K562 (cell line): ENCODE results near the gene TOX2. TPM values are rescaled to one million over a fixed set of nuclear protein-coding genes. Genes with fewer than 3 reads are reported as not detected.

Source experiments
- ATAC-seq: fragments of 200-7000 bp; cut with Tn5 transposase; 3 replicates; pipeline ENCODE4 v1.9.1; 2020; ENCODE audit warnings: moderate library complexity
- BruUV-seq: library from RNA; stranded (reverse); fragments of 400-500 nt; replicated peaks from 2 replicates; lab custom pipeline; 2021; lab: Mats Ljungman, UMichigan
- CTCF ChIA-PET: fragments of 300-600 bp; formaldehyde crosslinking; extraction: SDS; loops from one replicate; lab custom pipeline; 2021; ENCODE audit warnings: low intra/inter-chr PET ratio; lab: Yijun Ruan, JAX
- POLR2A ChIA-PET: fragments of 300-600, 350-650 bp; sonication (Branson Sonifier 250); formaldehyde crosslinking; extraction: SDS; loops from one replicate; lab custom pipeline; 2021; ENCODE audit warnings: antibody characterized with exemption, inconsistent platforms; lab: Yijun Ruan, JAX
- DNase-seq, 4 experiments: peaks; one replicate each; pipeline versions ENCODE4 v3.0.0 to v3.0.0-alpha.2; 2011 to 2018; ENCODE audit warnings: low spot score in 3 of 4, mixed read lengths in 3 of 4; ENCODE audit errors: extremely low read depth in 1 of 4
- FAIRE-seq: peaks from 2 replicates; lab custom pipeline; 2011; peaks lifted over from hg19 to GRCh38; lab: Jason Lieb, UNC
- H2AFZ ChIP-seq: 2 replicates; pipeline ENCODE4 v1.6.0; 2011; ENCODE audit warnings: low read depth, low read length, control low read depth, inconsistent platforms
- H3K27ac ChIP-seq: fragments of 200-600 bp; 3 replicates; pipeline ENCODE4 v1.8.0; 2011; ENCODE audit warnings: low read depth, mild to moderate bottlenecking, control low read depth, inconsistent platforms, low read length, moderate library complexity, mixed read lengths; ENCODE audit errors: extremely low read depth
- H3K27me3 ChIP-seq, 2 experiments: fragments of 300-600 bp in 1 of 2; 2 replicates in 1 of 2; 3 replicates in 1 of 2; pipeline versions ENCODE4 v1.6.0 to v1.8.0; 2011; ENCODE audit warnings: inconsistent platforms in 2 of 2, low read length in 2 of 2, mild to moderate bottlenecking in 1 of 2, mixed read lengths in 1 of 2, moderate library complexity in 1 of 2; ENCODE audit not compliant: control insufficient read depth in 2 of 2, insufficient read depth in 2 of 2
- H3K36me3 ChIP-seq: fragments of 300-600 bp; 3 replicates; pipeline ENCODE4 v1.8.0; 2011; ENCODE audit warnings: mild to moderate bottlenecking, low read length, inconsistent platforms; ENCODE audit not compliant: control insufficient read depth, insufficient read depth
- H3K4me1 ChIP-seq, 2 experiments: fragments of 200-600 bp in 1 of 2; replicated peaks in 1 of 2; 2 replicates in 1 of 2; 3 replicates in 1 of 2; pipeline versions ENCODE4 v1.5.1 to v1.8.0; 2011; ENCODE audit warnings: inconsistent platforms in 2 of 2, low read length in 2 of 2, mild to moderate bottlenecking in 1 of 2, mixed read lengths in 1 of 2, moderate library complexity in 1 of 2; ENCODE audit not compliant: control insufficient read depth in 2 of 2, insufficient read depth in 2 of 2
- H3K4me2 ChIP-seq: 2 replicates; pipeline ENCODE4 v1.6.1; 2011; ENCODE audit warnings: low read length, control low read depth, inconsistent platforms, mixed read lengths; ENCODE audit not compliant: insufficient read depth
- H3K4me3 ChIP-seq: fragments of 200-600 bp; sonication (generic), shearing (Covaris generic); 2 replicates; pipeline ENCODE4 v1.5.1; 2016; ENCODE audit warnings: control low read depth, inconsistent platforms
- H3K79me2 ChIP-seq: fragments of 200-600 bp; 3 replicates; pipeline ENCODE4 v1.8.0; 2011; ENCODE audit warnings: low read length, inconsistent platforms; ENCODE audit not compliant: control insufficient read depth, insufficient read depth
- H3K9ac ChIP-seq, 2 experiments: 2 replicates each; pipeline versions ENCODE4 v1.6.0 to v1.6.1; 2011; ENCODE audit warnings: low read depth in 2 of 2, low read length in 2 of 2, control low read depth in 1 of 2, inconsistent platforms in 1 of 2, mild to moderate bottlenecking in 1 of 2, mixed read lengths in 1 of 2; ENCODE audit not compliant: insufficient read depth in 1 of 2
- H3K9me1 ChIP-seq: one replicate; pipeline ENCODE4 v1.6.0; 2011; ENCODE audit warnings: inconsistent platforms, mild to moderate bottlenecking, low read length, moderate library complexity; ENCODE audit not compliant: control insufficient read depth, insufficient read depth
- H3K9me3 ChIP-seq: replicated peaks from 2 replicates; pipeline ENCODE4 v1.5.1; 2011; ENCODE audit warnings: low read depth, low read length, inconsistent platforms; ENCODE audit not compliant: control insufficient read depth, insufficient read depth
- H4K20me1 ChIP-seq: replicated peaks from 2 replicates; pipeline ENCODE4 v1.6.1; 2011; ENCODE audit warnings: low read length, inconsistent platforms, mixed read lengths; ENCODE audit not compliant: control insufficient read depth, insufficient read depth
- CHCHD3 ChIP-seq: fragments of 250-450 bp; sonication (Bioruptor Pico); IDR thresholded peaks from 2 replicates; pipeline ENCODE4 v2.1.2; 2022; ENCODE audit warnings: mild to moderate bottlenecking
- ESRRA ChIP-seq: fragments of 450-650 bp; IDR thresholded peaks from 2 replicates; pipeline ENCODE4 v1.6.1; 2014; ENCODE audit warnings: low read depth, mild to moderate bottlenecking, moderate library complexity, borderline replicate concordance
- ETV1 ChIP-seq: fragments of 450-650 bp; conservative IDR thresholded peaks from 2 replicates; pipeline ENCODE4 v1.6.1; 2016; ENCODE audit warnings: missing genetic modification characterization, control low read depth, low read depth, missing compliant biosample characterization
- ETV6 ChIP-seq, 3 experiments: fragments of 150-350 bp in 1 of 3; sonication (generic) in 1 of 3; formaldehyde crosslinking in 1 of 3; IDR thresholded peaks; 2 replicates each; pipeline versions ENCODE4 v1.6.1 to v1.8.0; 2014 to 2022; ENCODE audit warnings: borderline replicate concordance in 2 of 3, low read depth in 2 of 3, antibody characterized with exemption in 1 of 3, low read length in 1 of 3, mild to moderate bottlenecking in 1 of 3, missing genetic modification reagents in 1 of 3
- GABPA ChIP-seq: fragments of 200-800 bp; sonication (Bioruptor generic); conservative IDR thresholded peaks from 2 replicates; pipeline ENCODE4 v1.6.1; 2016; ENCODE audit warnings: low read depth, missing genetic modification characterization, missing compliant biosample characterization
- GATAD2A ChIP-seq: fragments of 450-650 bp; IDR thresholded peaks from 2 replicates; pipeline ENCODE4 v1.6.1; 2017
- HMBOX1 ChIP-seq: sonication (generic); IDR thresholded peaks from 2 replicates; pipeline ENCODE4 v1.6.1; 2016
- KLF13 ChIP-seq: fragments of 450-650 bp; IDR thresholded peaks from 2 replicates; pipeline ENCODE4 v1.6.1; 2016; ENCODE audit warnings: missing genetic modification characterization, low read depth, mild to moderate bottlenecking, missing compliant biosample characterization, moderate library complexity, borderline replicate concordance
- RBM25 ChIP-seq: fragments of 200-400 bp; formaldehyde crosslinking; IDR thresholded peaks from 2 replicates; pipeline ENCODE4 v1.6.1; 2018; ENCODE audit warnings: low read length, low read depth, moderate library complexity; ENCODE audit not compliant: severe bottlenecking
- SRSF7 ChIP-seq: fragments of 200-400 bp; formaldehyde crosslinking; optimal IDR thresholded peaks from 2 replicates; pipeline ENCODE3; 2017; ENCODE audit warnings: mild to moderate bottlenecking, low read depth, low read length
- ZNF780A ChIP-seq: fragments of 250-450 bp; sonication (Bioruptor Pico); IDR thresholded peaks from 2 replicates; pipeline ENCODE4 v1.5.0; 2021; ENCODE audit warnings: mild to moderate bottlenecking
- whole genome bisulfite sequencing: fragments of 100-300 bp; shearing (Covaris generic); methylation state at CpG from one replicate; pipeline ENCODE4 v1.1.6; 2016; ENCODE audit warnings: low coverage, mixed read lengths; ENCODE audit not compliant: insufficient coverage; ENCODE audit errors: missing lambda C conversion rate; 5-methylcytosine and 5-hydroxymethylcytosine counted together
- in situ Hi-C: fragments of 300-500 bp; cut with MboI; formaldehyde crosslinking; loops from 4 replicates; pipeline ENCODE4 v1.15.0; 2018; ENCODE audit warnings: inconsistent platforms, mixed read lengths
- intact Hi-C: fragments of 100-400 bp; cut with micrococcal nuclease; formaldehyde crosslinking; loops from 2 replicates; pipeline ENCODE4 v1.14.2; 2022
- polyA plus RNA-seq, 8 experiments: library from polyadenylated mRNA; depleted of rRNA in 4 of 8; stranded (reverse) in 5 of 8; unstranded in 3 of 8; fragments of >200 nt; fragmentation: Nextera tagmentation in 2 of 8; fragmentation: Illumina TruSeq in 1 of 8; extraction: Ambion mirVana in 2 of 8; extraction: Trizol in 1 of 8; gene quantifications; 2 replicates each; pipeline versions ENCODE4 v1.2.1 to v1.2.3, GENCODE V29; 2011 to 2014; ENCODE audit warnings: inconsistent platforms in 1 of 8, missing spikeins in 1 of 8
- total RNA-seq, 7 experiments: library from RNA; depleted of rRNA in 6 of 7; stranded (reverse); fragments of >200 nt in 6 of 7; fragmentation: Illumina TruSeq in 2 of 7; extraction: Trizol in 2 of 7; gene quantifications; 2 replicates each; pipeline versions ENCODE4 v1.2.1 to v1.2.3, GENCODE V29; 2011 to 2021; ENCODE audit warnings: low replicate concordance in 1 of 7

TOX2 gene
- total and polyA plus RNA-seq, 9 of the 15 experiments (the other 6 are each of a cell fraction or from before 2014, with no cell fraction given): not detected

- ChIA-PET POLR2A (no interaction called here), CTCF (no interaction called here)
- DNase-seq (no peak), ATAC-seq (no peak), FAIRE-seq (no peak)
- Histone ChIP-seq H3K4me3 (no peak overlapping the region), H3K4me2 (no peak overlapping the region; the same call in 1 of the 2 replicates), H3K27me3 (peaks cover 10 to 49% of the 10 kb centered on the region in 2 experiments; a peak in 4 of 5 replicates), H3K9ac (peak overlapping the region in 1 of 2 experiments; percentile 52; a peak in 2 of 4 replicates), H3K36me3 (no peaks in the 10 kb centered on the region), H3K27ac (no peak overlapping the region), H2AFZ (peak overlapping the region; percentile 55; the same call in 1 of the 2 replicates), H3K9me3 (no peaks in the 10 kb centered on the region), H4K20me1 (peaks cover 4% of the 10 kb centered on the region), H3K9me1 (peaks cover 4% of the 10 kb centered on the region), H3K79me2 (no peaks in the 10 kb centered on the region), H3K4me1 (peaks cover 0 to 9% of the 10 kb centered on the region in 2 experiments; a peak in 3 of 5 replicates)
- 6% methylated on average over 13 of the region's 13 CpGs for WGBS
- intact Hi-C loops: no loop called here
- TF ChIP-seq GABPA (tag) (peak; percentile 60), ESRRA (0 out of 2 replicates have a peak, but pooled peaks have one; percentile 38), RBM25 (peak; percentile 18), KLF13 (tag) (no peak), HMBOX1 (peak; percentile 97), SRSF7 (no peak), ETV1 (peak; percentile 58; the same call in 1 of the 2 replicates), GATAD2A (no peak), CHCHD3 (no peak), ZNF780A (CRISPR knock-in tag) (no peak), ETV6 (IDR thresholded peaks at IDR 0.05; ENCODE audit: borderline replicate concordance in 1 of 2, low read depth in 2 of 2, low read length in 1 of 2) (peak in 1 of 2 experiments; percentile 49; a peak in 1 of 4 replicates), ETV6 (CRISPR knock-in tag; IDR thresholded peaks at IDR 0.05; ENCODE audit: borderline replicate concordance) (no peak)
- BruUV-seq: no TSS peak
- in situ Hi-C loops: no loop called here
These were observed 105.1 kb downstream of the TOX2 start for GRCh38 chr20:44019638-44020335.
